ENCODE data around the gene SLC30A2. TPM values are rescaled to one million over a fixed set of nuclear protein-coding genes. Genes with fewer than 3 reads are reported as not detected.

The SLC30A2 gene
- total and polyA plus RNA-seq, 9 of the 15 experiments (the other 6 are each of a cell fraction or from before 2014, with no cell fraction given) = 0.01 to 0.18 (median 0.06) TPM; not detected in 3

GRCh38 chr1:26078286-26079177 is 32.6 kb upstream of the SLC30A2 start (continued):
- TF ChIP-seq ZBTB40 (IDR thresholded peaks at IDR 0.05) (0 out of 2 replicates have a peak, but pooled peaks have one; percentile 28), ZBTB40 (CRISPR knock-in tag; IDR thresholded peaks at IDR 0.05) (no peak), SIN3B (IDR thresholded peaks at IDR 0.05; ENCODE audit: low read depth) (no peak), PTRF (tag; IDR thresholded peaks at IDR 0.05) (no peak), BMI1 (IDR thresholded peaks at IDR 0.05; ENCODE audit: low read length) (no peak), ZBTB26 (CRISPR knock-in tag; IDR thresholded peaks at IDR 0.05) (no peak), PRDM10 (IDR thresholded peaks at IDR 0.05; ENCODE audit: partially characterized antibody) (peak; percentile 84), ZNF316 (IDR thresholded peaks at IDR 0.05) (no peak), ZNF41 (CRISPR knock-in tag; conservative IDR thresholded peaks at IDR 0.05) (no peak), ZNF79 (CRISPR knock-in tag; IDR thresholded peaks at IDR 0.05; ENCODE audit: low read depth) (no peak), MBD1 (CRISPR knock-in tag; IDR thresholded peaks at IDR 0.05) (no peak)
